Naive B cell (primary cell): ENCODE measurements around the gene ENOPH1. TPM values are rescaled to one million over a fixed set of nuclear protein-coding genes. Genes with fewer than 3 reads are reported as not detected.
A peak's percentile ranks its signal among the peaks of the same experiment; 100 is the strongest.
"Not testable (repeated sequence)": the region's sequence is repeated elsewhere in the genome, so short reads cannot be mapped to it uniquely, and the experiment has no call there.

Source experiments
- ATAC-seq, 2 donors: fragments of 150-1000 bp; cut with Tn5 transposase; 2 replicates each; pipeline ENCODE4 v1.10.0; 2021; ENCODE audit warnings: low read depth in 2 of 2, mild to moderate bottlenecking in 2 of 2, moderate library complexity in 2 of 2
- DNase-seq: peaks from one replicate; pipeline ENCODE4 v3.0.0; 2022
- H3K27ac Mint-ChIP-seq, 6 donors: one replicate each; pipeline ENCODE4 v1.8.0; 2020 to 2022; ENCODE audit warnings: mild to moderate bottlenecking in 6 of 6, mixed read lengths in 6 of 6, moderate library complexity in 5 of 6, inconsistent platforms in 2 of 6
- H3K27me3 Mint-ChIP-seq, 3 donors: one replicate each; pipeline ENCODE4 v1.8.0; 2021 to 2022; ENCODE audit warnings: mixed read lengths in 3 of 3, mild to moderate bottlenecking in 1 of 3
- H3K36me3 Mint-ChIP-seq, 2 donors: one replicate each; pipeline ENCODE4 v1.8.0; 2020 to 2022; ENCODE audit warnings: mixed read lengths in 2 of 2, inconsistent platforms in 1 of 2, mild to moderate bottlenecking in 1 of 2
- H3K4me1 Mint-ChIP-seq, 3 donors: one replicate each; pipeline ENCODE4 v1.8.0; 2020 to 2022; ENCODE audit warnings: mixed read lengths in 3 of 3, inconsistent platforms in 1 of 3, mild to moderate bottlenecking in 1 of 3, moderate library complexity in 1 of 3
- H3K4me3 Mint-ChIP-seq, 8 donors: one replicate each; pipeline ENCODE4 v1.8.0; 2020 to 2022; ENCODE audit warnings: mild to moderate bottlenecking in 8 of 8, mixed read lengths in 8 of 8, moderate library complexity in 8 of 8, inconsistent platforms in 2 of 8
- H3K9me3 Mint-ChIP-seq, 7 donors: one replicate each; pipeline ENCODE4 v1.8.0; 2020 to 2022; ENCODE audit warnings: mixed read lengths in 7 of 7, mild to moderate bottlenecking in 5 of 7, inconsistent platforms in 2 of 7, moderate library complexity in 1 of 7
- polyA plus RNA-seq, 6 donors: library from polyadenylated mRNA; unstranded; fragments of 300-500 nt; fragmentation: Illumina TruSeq; gene quantifications; one replicate each; pipeline ENCODE4 v1.2.3, GENCODE V29; 2021; ENCODE audit warnings: low read depth in 6 of 6

The ENOPH1 gene
- polyA plus RNA-seq, 6 donors from 2014 or later: 38.3 to 91.0 (median 39.1) TPM

- H3K27me3 Mint-ChIP-seq: no peaks in the 10 kb centered on the region
- DNase-seq (no peak), ATAC-seq (no peak)
- H3K4me1 Mint-ChIP-seq: peaks cover 14 to 27% (median 19%) of the 10 kb centered on the region in 3 donors
- no peak overlapping the region for H3K4me3 Mint-ChIP-seq
- no peaks in the 10 kb centered on the region for H3K36me3 Mint-ChIP-seq
- no peaks in the 10 kb centered on the region for H3K9me3 Mint-ChIP-seq
- H3K27ac Mint-ChIP-seq: peak overlapping the region in 1 of 6 donors; percentile 6
These were observed 31.3 kb downstream of the ENOPH1 start for GRCh38 chr4:82461710-82462109.

GRCh38 chr4:82462415-82462831 is 32.0 kb downstream of the ENOPH1 start:
- Mint-ChIP-seq H3K27ac (peak overlapping the region in 1 of 6 donors; percentile 73), H3K9me3 (no peaks in the 10 kb centered on the region), H3K4me3 (no peak overlapping the region), H3K27me3 (no peaks in the 10 kb centered on the region), H3K4me1 (peaks cover 14 to 27% (median 19%) of the 10 kb centered on the region in 3 donors), H3K36me3 (no peaks in the 10 kb centered on the region)
- peak; percentile 82 to 93 for ATAC-seq
- peak; percentile 71 for DNase-seq

DNA sequence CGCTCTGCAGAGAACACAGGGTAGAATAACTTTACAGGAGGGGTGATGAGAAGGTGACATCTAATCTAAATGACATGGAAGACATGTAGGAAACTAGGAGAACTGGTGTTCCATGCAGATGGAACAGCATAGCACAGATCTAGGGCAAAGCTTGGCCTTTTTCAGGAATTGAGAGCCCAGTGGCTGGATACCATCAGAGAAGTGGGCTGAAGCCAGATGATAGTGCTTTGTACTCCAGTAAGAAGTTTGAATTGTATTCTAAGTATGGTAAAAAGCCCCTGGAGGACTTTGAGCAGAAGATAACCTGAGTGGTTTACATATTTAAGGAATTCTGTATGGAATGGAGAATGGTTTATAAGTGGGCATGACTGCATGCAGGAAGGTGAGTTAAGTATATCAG is 32.8 kb downstream of the ENOPH1 start:
- H3K9me3 Mint-ChIP-seq: peaks cover 0 to under 1% (median 0%) of the 10 kb centered on the region in 7 donors
- no peaks in the 10 kb centered on the region for H3K27me3 Mint-ChIP-seq
- DNase-seq (no peak), ATAC-seq (no peak)
- H3K4me1 Mint-ChIP-seq: peaks cover 14 to 27% (median 19%) of the 10 kb centered on the region in 3 donors
- H3K4me3 Mint-ChIP-seq: no peak overlapping the region
- H3K36me3 Mint-ChIP-seq: no peaks in the 10 kb centered on the region
- peak overlapping the region in 2 of 6 donors; percentile 3 to 93 for H3K27ac Mint-ChIP-seq

DNA sequence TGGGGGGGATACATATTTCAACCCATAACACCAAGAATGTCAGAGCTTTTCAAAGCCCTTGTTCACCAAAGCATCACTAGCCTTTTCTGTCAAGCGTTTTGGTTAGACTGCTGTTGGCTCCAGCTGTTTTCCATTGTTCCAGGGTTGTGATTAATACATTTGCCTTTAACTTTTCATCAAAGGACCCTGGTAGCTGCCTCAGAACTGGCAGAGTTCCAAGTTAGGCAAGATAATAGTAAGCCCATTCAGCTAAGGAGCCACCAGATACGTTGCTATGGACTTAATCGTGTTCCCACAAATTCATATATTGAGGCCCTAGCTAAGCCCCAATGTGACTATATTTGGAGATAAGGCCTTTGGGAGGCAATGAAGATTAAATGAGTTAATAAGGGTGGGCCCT is 37.1 kb downstream of the ENOPH1 start:
- H3K27me3 Mint-ChIP-seq: no peaks in the 10 kb centered on the region
- no peaks in the 10 kb centered on the region for H3K36me3 Mint-ChIP-seq
- H3K27ac Mint-ChIP-seq: peak overlapping the region in 1 of 6 donors; percentile 83
- H3K9me3 Mint-ChIP-seq: peaks cover 0 to 3% (median 0%) of the 10 kb centered on the region in 7 donors
- ATAC-seq (no peak), DNase-seq (no peak)
- H3K4me1 Mint-ChIP-seq: peaks cover 14 to 27% (median 19%) of the 10 kb centered on the region in 3 donors
- H3K4me3 Mint-ChIP-seq: no peak overlapping the region

- Mint-ChIP-seq H3K9me3 (peaks cover 0 to 3% (median 0%) of the 10 kb centered on the region in 7 donors), H3K4me3 (no peak overlapping the region), H3K27ac (no peak overlapping the region), H3K4me1 (peaks cover 6 to 10% (median 7%) of the 10 kb centered on the region in 3 donors), H3K27me3 (no peaks in the 10 kb centered on the region), H3K36me3 (no peaks in the 10 kb centered on the region)
- no peak for DNase-seq
- no peak for ATAC-seq
These were observed 39.5 kb downstream of the ENOPH1 start for GRCh38 chr4:82469791-82470345.

- not testable (repeated sequence) for H3K4me3 Mint-ChIP-seq, H3K4me1 Mint-ChIP-seq, DNase-seq, H3K27me3 Mint-ChIP-seq, H3K36me3 Mint-ChIP-seq, H3K9me3 Mint-ChIP-seq, ATAC-seq
- peak overlapping the region in 1 of 6 donors; percentile 13 for H3K27ac Mint-ChIP-seq
These were observed 42.7 kb downstream of the ENOPH1 start for GRCh38 chr4:82473080-82473479.

- Mint-ChIP-seq H3K27ac (no peak overlapping the region), H3K36me3 (peaks cover 0 to 5% of the 10 kb centered on the region in 2 donors), H3K4me1 (no peaks in the 10 kb centered on the region), H3K27me3 (no peaks in the 10 kb centered on the region), H3K4me3 (no peak overlapping the region), H3K9me3 (no peaks in the 10 kb centered on the region)
- DNase-seq (no peak), ATAC-seq (no peak)
These were observed 43.3 kb downstream of the ENOPH1 start for GRCh38 chr4:82473621-82474164.

DNA sequence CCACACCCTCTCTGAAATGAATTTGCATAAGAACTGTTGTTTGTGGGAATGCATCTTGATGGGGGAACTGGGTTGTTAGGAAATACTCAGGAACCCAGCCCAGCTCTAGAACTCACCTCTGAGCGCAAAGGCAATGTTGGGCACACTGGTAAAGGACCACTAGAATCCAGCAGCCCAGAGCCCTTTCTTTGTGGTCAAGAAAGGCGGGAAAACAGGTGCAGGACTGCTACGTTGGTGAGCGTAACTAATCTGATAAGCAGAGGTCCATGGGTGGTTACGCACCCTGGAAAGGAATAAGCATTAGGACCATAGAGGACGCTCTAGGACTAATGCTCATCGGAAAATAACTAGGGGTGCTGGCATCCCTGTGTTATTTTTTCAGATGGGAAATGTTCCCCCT is 45.5 kb downstream of the ENOPH1 start:
- peak overlapping the region in 1 of 6 donors; percentile 82 for H3K27ac Mint-ChIP-seq

GRCh38 chr4:82477469-82477868 is 47.1 kb downstream of the ENOPH1 start:
- not testable (repeated sequence) for H3K9me3 Mint-ChIP-seq, H3K4me1 Mint-ChIP-seq, H3K27me3 Mint-ChIP-seq, H3K27ac Mint-ChIP-seq, DNase-seq, ATAC-seq, H3K4me3 Mint-ChIP-seq
- peaks cover 17 to 20% of the 10 kb centered on the region in 2 donors for H3K36me3 Mint-ChIP-seq

More for the DNA sequence above, 45.5 kb downstream of the ENOPH1 start:
- ATAC-seq, H3K4me1 Mint-ChIP-seq, DNase-seq, H3K4me3 Mint-ChIP-seq, H3K27me3 Mint-ChIP-seq, H3K9me3 Mint-ChIP-seq: not testable (repeated sequence)
- H3K36me3 Mint-ChIP-seq: peaks cover 13 to 19% of the 10 kb centered on the region in 2 donors

- peaks cover 17 to 20% of the 10 kb centered on the region in 2 donors for H3K36me3 Mint-ChIP-seq
- no peak overlapping the region for H3K27ac Mint-ChIP-seq
- ATAC-seq: no peak
- H3K4me1 Mint-ChIP-seq: no peaks in the 10 kb centered on the region
- H3K9me3 Mint-ChIP-seq: no peaks in the 10 kb centered on the region
- no peaks in the 10 kb centered on the region for H3K27me3 Mint-ChIP-seq
- H3K4me3 Mint-ChIP-seq: peak overlapping the region in 1 of 8 donors; percentile 14
- no peak for DNase-seq
These were observed 49.2 kb downstream of the ENOPH1 start for GRCh38 chr4:82479562-82479961.

- peak overlapping the region in 1 of 6 donors; percentile 17 for H3K27ac Mint-ChIP-seq
- H3K27me3 Mint-ChIP-seq: no peaks in the 10 kb centered on the region
- no peak overlapping the region for H3K4me3 Mint-ChIP-seq
- DNase-seq: no peak
- peaks cover 17 to 20% of the 10 kb centered on the region in 2 donors for H3K36me3 Mint-ChIP-seq
- H3K9me3 Mint-ChIP-seq: no peaks in the 10 kb centered on the region
- no peak for ATAC-seq
- no peaks in the 10 kb centered on the region for H3K4me1 Mint-ChIP-seq
These were observed 50.5 kb downstream of the ENOPH1 start for GRCh38 chr4:82480771-82481505.

GRCh38 chr4:82481506-82481840 is 51.1 kb downstream of the ENOPH1 start:
- no peak overlapping the region for H3K4me3 Mint-ChIP-seq
- no peaks in the 10 kb centered on the region for H3K9me3 Mint-ChIP-seq
- H3K27ac Mint-ChIP-seq: no peak overlapping the region
- H3K27me3 Mint-ChIP-seq: no peaks in the 10 kb centered on the region
- no peaks in the 10 kb centered on the region for H3K4me1 Mint-ChIP-seq
- peaks cover 17 to 20% of the 10 kb centered on the region in 2 donors for H3K36me3 Mint-ChIP-seq
- ATAC-seq (no peak), DNase-seq (no peak)

DNA sequence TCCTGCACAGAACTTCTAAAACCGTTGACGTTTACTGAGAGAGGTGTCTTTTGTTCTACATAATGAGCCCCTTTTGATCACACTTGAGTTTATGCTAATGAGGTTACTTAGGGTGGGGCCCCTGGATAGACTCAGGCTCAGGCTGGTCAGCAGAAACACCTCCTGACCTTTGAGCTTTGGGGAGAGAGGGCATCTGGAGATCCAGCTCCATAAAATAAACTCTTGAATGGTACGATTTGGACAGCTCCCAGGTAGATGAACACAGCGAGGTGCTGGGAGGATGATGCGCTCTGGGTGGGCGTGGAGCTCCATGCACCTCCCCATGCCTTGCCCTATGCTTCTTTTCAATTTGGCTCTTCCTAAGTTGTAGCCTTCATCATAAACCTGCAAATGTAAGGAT is 52.0 kb downstream of the ENOPH1 start:
- no peak overlapping the region for H3K27ac Mint-ChIP-seq
- no peaks in the 10 kb centered on the region for H3K9me3 Mint-ChIP-seq
- peaks cover 17 to 20% of the 10 kb centered on the region in 2 donors for H3K36me3 Mint-ChIP-seq
- DNase-seq: no peak
- no peak for ATAC-seq
- no peaks in the 10 kb centered on the region for H3K4me1 Mint-ChIP-seq
- no peaks in the 10 kb centered on the region for H3K27me3 Mint-ChIP-seq
- H3K4me3 Mint-ChIP-seq: no peak overlapping the region
